Measurements from ENCODE around the gene KCTD14.

DNA sequence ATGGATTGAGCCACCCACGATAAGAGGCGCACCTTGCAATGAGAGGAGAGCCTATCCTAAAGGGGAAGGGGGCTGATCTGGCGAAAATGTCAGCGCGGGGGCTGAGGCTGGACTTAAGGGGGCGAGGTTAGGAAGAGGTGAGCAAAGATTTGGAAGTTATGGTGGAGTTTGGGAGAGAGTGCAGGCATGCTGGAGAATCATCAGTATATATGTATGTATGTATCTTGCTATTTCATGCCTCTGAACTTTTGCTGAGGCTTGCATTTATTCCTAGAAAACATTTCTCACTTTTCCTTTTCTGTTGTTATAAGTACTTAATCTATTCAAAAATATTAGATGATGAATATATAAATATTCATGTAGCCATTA is 23.4 kb upstream of the KCTD14 start:
- TF ChIP-seq, protein P1, sequence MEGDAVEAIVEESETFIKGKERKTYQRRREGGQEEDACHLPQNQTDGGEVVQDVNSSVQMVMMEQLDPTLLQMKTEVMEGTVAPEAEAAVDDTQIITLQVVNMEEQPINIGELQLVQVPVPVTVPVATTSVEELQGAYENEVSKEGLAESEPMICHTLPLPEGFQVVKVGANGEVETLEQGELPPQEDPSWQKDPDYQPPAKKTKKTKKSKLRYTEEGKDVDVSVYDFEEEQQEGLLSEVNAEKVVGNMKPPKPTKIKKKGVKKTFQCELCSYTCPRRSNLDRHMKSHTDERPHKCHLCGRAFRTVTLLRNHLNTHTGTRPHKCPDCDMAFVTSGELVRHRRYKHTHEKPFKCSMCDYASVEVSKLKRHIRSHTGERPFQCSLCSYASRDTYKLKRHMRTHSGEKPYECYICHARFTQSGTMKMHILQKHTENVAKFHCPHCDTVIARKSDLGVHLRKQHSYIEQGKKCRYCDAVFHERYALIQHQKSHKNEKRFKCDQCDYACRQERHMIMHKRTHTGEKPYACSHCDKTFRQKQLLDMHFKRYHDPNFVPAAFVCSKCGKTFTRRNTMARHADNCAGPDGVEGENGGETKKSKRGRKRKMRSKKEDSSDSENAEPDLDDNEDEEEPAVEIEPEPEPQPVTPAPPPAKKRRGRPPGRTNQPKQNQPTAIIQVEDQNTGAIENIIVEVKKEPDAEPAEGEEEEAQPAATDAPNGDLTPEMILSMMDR (IDR thresholded peaks at IDR 0.05): peak in 1 of 12 donors; percentile 30
- TF ChIP-seq POLR2A (IDR thresholded peaks at IDR 0.05): no peak
